ENCODE data around the gene HK1. TPM values are rescaled to one million over a fixed set of nuclear protein-coding genes. Genes with fewer than 3 reads are reported as not detected.
A peak's percentile ranks its signal among the peaks of the same experiment; 100 is the strongest.

HK1 gene
- total RNA-seq, 1 donor from 2014 or later = 95.0 TPM

DNA sequence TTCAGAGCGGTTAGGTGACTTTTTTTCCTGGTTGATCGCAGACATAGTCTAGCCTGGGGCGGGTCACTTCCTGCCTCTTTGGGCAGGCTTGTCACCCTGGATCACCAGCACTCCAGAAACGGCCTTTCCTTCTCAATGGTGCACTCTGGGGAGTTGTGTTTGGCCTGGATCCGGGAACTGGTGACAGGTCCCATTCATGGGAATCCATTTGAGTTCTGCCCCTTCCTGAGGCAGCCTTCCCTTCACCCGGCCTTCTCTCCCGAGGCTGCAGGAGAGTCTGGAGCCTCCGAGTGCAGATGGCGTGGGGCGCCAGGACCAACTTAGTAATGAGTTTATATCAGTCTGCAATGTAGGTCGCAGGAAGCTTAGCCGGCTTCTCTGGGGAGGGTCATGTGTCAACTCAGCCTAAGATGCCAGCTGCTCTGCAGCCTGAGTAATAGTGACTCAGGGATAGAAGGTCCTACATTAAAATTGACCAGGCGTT lies 84.2 kb downstream of the HK1 start:
- Histone ChIP-seq H3K9me3 (ENCODE audit: insufficient read depth, low read depth, low read length) (no peaks in the 10 kb centered on the region), H4K20me1 (ENCODE audit: insufficient read depth, low read length) (peaks cover 82% of the 10 kb centered on the region), H3K4me1 (ENCODE audit: insufficient read depth, low read length) (peaks cover 30% of the 10 kb centered on the region), H3K27ac (ENCODE audit: low read depth, low read length) (peak overlapping the region; percentile 37), H3K9ac (ENCODE audit: low read length) (no peak overlapping the region), H3K4me3 (ENCODE audit: insufficient read depth, low read depth, low read length) (no peak overlapping the region), H3K27me3 (ENCODE audit: insufficient read depth, low read length) (no peaks in the 10 kb centered on the region), H2AFZ (ENCODE audit: low read depth, low read length) (no peak overlapping the region), H3K36me3 (ENCODE audit: insufficient read depth, low read length) (peaks cover 8% of the 10 kb centered on the region), H3K79me2 (ENCODE audit: insufficient read depth, low read length) (peaks cover 39% of the 10 kb centered on the region), H3K4me2 (ENCODE audit: low read length) (peak overlapping the region; percentile 66)
- Mint-ChIP-seq H3K27me3 (ENCODE audit: low read depth, unreplicated experiment) (no peaks in the 10 kb centered on the region), H3K27ac (ENCODE audit: unreplicated experiment) (no peak overlapping the region), H3K36me3 (ENCODE audit: low read depth, unreplicated experiment) (peaks cover 10% of the 10 kb centered on the region), H3K4me1 (ENCODE audit: low read depth, unreplicated experiment) (peaks cover 6% of the 10 kb centered on the region), H3K9me3 (ENCODE audit: unreplicated experiment) (no peaks in the 10 kb centered on the region), H3K4me3 (ENCODE audit: unreplicated experiment) (no peak overlapping the region)
- no peak for TF ChIP-seq EZH2 (IDR thresholded peaks at IDR 0.05; ENCODE audit: insufficient read depth, low read length)
- TF ChIP-seq, protein P1, sequence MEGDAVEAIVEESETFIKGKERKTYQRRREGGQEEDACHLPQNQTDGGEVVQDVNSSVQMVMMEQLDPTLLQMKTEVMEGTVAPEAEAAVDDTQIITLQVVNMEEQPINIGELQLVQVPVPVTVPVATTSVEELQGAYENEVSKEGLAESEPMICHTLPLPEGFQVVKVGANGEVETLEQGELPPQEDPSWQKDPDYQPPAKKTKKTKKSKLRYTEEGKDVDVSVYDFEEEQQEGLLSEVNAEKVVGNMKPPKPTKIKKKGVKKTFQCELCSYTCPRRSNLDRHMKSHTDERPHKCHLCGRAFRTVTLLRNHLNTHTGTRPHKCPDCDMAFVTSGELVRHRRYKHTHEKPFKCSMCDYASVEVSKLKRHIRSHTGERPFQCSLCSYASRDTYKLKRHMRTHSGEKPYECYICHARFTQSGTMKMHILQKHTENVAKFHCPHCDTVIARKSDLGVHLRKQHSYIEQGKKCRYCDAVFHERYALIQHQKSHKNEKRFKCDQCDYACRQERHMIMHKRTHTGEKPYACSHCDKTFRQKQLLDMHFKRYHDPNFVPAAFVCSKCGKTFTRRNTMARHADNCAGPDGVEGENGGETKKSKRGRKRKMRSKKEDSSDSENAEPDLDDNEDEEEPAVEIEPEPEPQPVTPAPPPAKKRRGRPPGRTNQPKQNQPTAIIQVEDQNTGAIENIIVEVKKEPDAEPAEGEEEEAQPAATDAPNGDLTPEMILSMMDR (IDR thresholded peaks at IDR 0.05; ENCODE audit: insufficient read depth, low read depth, low read length) = no peak
- DNase-seq (ENCODE audit: low read depth) (peak; percentile 73), FAIRE-seq (no peak)

DNA sequence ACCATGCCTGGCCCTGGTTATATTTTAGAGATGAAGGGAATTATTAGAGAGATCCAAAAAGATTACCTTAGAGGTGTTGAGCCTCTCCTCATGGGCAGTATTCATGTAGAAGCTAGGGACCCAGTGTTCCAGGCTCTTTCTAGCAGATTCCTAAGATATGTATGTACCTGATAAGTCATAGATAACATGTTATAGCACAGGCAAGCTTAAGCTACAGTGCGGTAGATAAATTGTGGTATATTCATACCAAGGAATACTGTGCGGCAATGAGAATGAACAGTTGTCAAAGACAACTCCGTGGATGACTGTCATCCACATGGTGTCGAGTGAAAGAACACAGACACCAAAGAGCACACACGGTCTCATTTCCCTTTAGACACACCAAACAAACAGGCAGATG lies 85.4 kb downstream of the HK1 start:
- no peak for DNase-seq (ENCODE audit: low read depth)
- Histone ChIP-seq H3K27ac (ENCODE audit: low read depth, low read length) (no peak overlapping the region), H3K9me3 (ENCODE audit: insufficient read depth, low read depth, low read length) (no peaks in the 10 kb centered on the region), H3K79me2 (ENCODE audit: insufficient read depth, low read length) (peaks cover 33% of the 10 kb centered on the region), H3K4me3 (ENCODE audit: insufficient read depth, low read depth, low read length) (no peak overlapping the region), H3K27me3 (ENCODE audit: insufficient read depth, low read length) (no peaks in the 10 kb centered on the region), H4K20me1 (ENCODE audit: insufficient read depth, low read length) (peaks cover 75% of the 10 kb centered on the region), H3K4me1 (ENCODE audit: insufficient read depth, low read length) (peaks cover 30% of the 10 kb centered on the region), H2AFZ (ENCODE audit: low read depth, low read length) (no peak overlapping the region), H3K4me2 (ENCODE audit: low read length) (no peak overlapping the region), H3K36me3 (ENCODE audit: insufficient read depth, low read length) (peaks cover 14% of the 10 kb centered on the region), H3K9ac (ENCODE audit: low read length) (no peak overlapping the region)
- no peak for TF ChIP-seq EZH2 (IDR thresholded peaks at IDR 0.05; ENCODE audit: insufficient read depth, low read length)
- TF ChIP-seq, protein P1 (IDR thresholded peaks at IDR 0.05; ENCODE audit: insufficient read depth, low read depth, low read length) = no peak
- Mint-ChIP-seq H3K36me3 (ENCODE audit: low read depth, unreplicated experiment) (peaks cover 12% of the 10 kb centered on the region), H3K27ac (ENCODE audit: unreplicated experiment) (no peak overlapping the region), H3K9me3 (ENCODE audit: unreplicated experiment) (no peaks in the 10 kb centered on the region), H3K27me3 (ENCODE audit: low read depth, unreplicated experiment) (no peaks in the 10 kb centered on the region), H3K4me3 (ENCODE audit: unreplicated experiment) (no peak overlapping the region), H3K4me1 (ENCODE audit: low read depth, unreplicated experiment) (peaks cover 6% of the 10 kb centered on the region)
- no peak for FAIRE-seq

DNA sequence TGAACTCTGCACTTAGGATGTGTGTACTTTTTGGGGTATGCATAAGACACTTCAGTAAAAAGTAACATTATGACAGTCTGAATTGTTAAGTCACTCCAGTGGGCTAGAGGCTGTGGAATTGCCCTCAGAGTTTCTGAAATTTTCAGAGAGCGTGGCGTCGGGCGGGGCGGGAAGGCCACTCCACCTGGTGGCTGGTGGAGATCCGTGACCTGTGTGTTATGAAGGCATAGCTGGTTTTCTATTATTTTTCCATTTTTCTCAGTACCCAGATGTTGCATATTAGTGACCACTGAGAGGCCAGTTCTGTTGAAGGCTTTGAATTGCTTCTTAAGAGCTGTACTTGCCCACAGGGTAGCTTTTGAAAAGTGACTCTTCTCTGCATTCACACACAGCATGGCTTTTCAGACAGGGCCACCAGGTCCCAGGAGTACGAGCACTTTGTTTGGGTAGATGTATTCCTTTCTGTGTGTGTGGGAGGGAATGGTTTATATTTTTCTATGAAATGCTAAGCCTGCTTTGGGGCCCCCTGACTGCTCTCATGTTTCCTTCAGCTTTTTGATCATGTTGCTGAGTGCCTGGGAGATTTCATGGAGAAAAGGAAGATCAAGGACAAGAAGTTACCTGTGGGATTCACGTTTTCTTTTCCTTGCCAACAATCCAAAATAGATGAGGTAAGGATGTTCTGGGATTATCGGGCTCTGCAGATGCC lies 86.1 kb downstream of the HK1 start:
- no peak for FAIRE-seq
- Histone ChIP-seq H3K9me3 (ENCODE audit: insufficient read depth, low read depth, low read length) (no peaks in the 10 kb centered on the region), H3K27ac (ENCODE audit: low read depth, low read length) (no peak overlapping the region), H3K36me3 (ENCODE audit: insufficient read depth, low read length) (peaks cover 20% of the 10 kb centered on the region), H3K4me3 (ENCODE audit: insufficient read depth, low read depth, low read length) (no peak overlapping the region), H3K79me2 (ENCODE audit: insufficient read depth, low read length) (peaks cover 27% of the 10 kb centered on the region), H3K4me1 (ENCODE audit: insufficient read depth, low read length) (peaks cover 30% of the 10 kb centered on the region), H3K4me2 (ENCODE audit: low read length) (no peak overlapping the region), H2AFZ (ENCODE audit: low read depth, low read length) (no peak overlapping the region), H4K20me1 (ENCODE audit: insufficient read depth, low read length) (peaks cover 68% of the 10 kb centered on the region), H3K9ac (ENCODE audit: low read length) (no peak overlapping the region), H3K27me3 (ENCODE audit: insufficient read depth, low read length) (no peaks in the 10 kb centered on the region)
- no peak overlapping the region for H3K4me3 Mint-ChIP-seq (ENCODE audit: unreplicated experiment)
- TF ChIP-seq, protein P1 (IDR thresholded peaks at IDR 0.05; ENCODE audit: insufficient read depth, low read depth, low read length) = no peak
- TF ChIP-seq EZH2 (IDR thresholded peaks at IDR 0.05; ENCODE audit: insufficient read depth, low read length) = no peak
- H3K9me3 Mint-ChIP-seq (ENCODE audit: unreplicated experiment) = no peaks in the 10 kb centered on the region
- no peaks in the 10 kb centered on the region for H3K27me3 Mint-ChIP-seq (ENCODE audit: low read depth, unreplicated experiment)
- H3K27ac Mint-ChIP-seq (ENCODE audit: unreplicated experiment) = no peak overlapping the region
- no peak for DNase-seq (ENCODE audit: low read depth)
- peaks cover 15% of the 10 kb centered on the region for H3K36me3 Mint-ChIP-seq (ENCODE audit: low read depth, unreplicated experiment)
- H3K4me1 Mint-ChIP-seq (ENCODE audit: low read depth, unreplicated experiment) = peaks cover 6% of the 10 kb centered on the region

Measured in astrocyte (in vitro differentiated cells and primary cell).